Measurements from ENCODE around the gene LASP1NB.
A peak's percentile ranks its signal among the peaks of the same experiment; 100 is the strongest.

The LASP1NB gene

DNA sequence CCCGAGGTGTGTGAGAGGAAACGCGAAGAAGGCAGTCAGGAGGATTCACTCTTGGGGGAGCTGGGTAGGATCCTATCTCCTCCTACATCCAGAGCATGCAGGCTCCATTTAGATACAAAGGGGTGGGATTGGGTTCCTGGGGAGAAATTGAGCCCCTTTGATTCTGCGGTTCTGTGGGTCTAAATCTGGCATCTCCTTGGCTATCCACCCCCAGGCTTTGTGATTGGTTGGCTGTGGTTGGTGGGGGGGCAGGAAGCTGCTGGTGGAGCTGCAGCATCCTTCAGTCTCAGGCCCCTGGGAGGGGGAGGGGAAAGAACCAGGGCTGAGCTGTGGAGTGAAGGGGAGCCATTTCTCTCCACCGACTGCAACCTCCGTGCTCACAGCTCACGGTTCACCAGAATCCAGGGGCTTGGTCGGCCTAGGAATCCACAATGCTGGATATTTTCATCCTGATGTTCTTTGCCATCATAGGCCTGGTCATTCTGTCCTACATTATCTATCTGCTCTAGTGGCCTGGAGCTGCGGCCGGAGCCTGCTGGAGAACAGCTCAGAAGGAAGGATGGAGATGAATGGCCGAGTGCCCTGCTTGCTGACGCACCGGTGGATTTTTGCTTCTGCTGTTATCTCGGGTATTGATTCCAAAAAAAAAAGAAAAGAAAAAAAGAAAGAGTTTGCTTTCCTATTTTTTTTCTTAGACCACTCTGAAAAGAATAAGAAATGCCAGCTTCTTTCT lies at the start of gene LASP1NB:
TSS of gene LASP1NB (plus strand) at position 352 of the 733 bp plus-strand sequence.
- DNase-seq (ENCODE audit: low read depth in 4 of 4, low spot score in 3 of 4) = peak; percentile 46 to 65 (median 56)

DNA sequence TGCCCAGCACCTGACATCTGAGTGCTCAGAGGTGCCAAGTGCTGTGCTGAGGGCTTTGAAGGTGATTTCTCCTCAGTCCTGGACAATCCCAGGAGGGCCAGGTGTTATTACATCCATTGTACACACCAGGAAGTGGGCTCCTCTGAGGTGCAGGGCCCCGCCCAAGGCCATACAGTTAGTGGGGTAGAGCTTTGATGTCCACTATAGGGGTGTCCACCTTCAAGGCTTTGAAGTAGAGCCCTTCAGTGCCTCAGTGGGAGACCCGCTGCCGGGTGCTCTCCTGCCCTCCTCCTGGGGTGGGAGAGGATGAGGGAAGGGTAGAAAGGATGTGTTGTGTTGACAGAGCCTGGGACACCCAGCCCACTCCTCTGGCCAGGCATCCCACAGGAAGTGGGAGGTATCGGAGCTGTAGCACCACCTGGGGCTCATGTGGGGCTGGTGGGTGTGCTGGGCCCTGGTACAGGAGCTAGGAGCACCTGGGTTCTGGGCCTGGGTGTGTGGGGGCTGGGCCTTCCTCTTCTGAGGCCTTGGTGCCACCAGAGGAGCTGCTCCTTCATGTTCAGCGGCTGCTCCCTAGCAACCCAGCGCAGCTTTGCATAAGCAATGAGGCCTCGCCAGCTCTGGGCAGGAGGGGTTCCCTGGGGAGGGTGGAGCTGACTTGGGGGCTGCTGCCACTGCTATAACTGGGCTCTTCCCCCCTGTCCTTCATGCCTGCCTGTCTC lies 48.1 kb upstream of the LASP1NB start:
- no peak for DNase-seq (ENCODE audit: low read depth in 4 of 4, low spot score in 3 of 4)

DNA sequence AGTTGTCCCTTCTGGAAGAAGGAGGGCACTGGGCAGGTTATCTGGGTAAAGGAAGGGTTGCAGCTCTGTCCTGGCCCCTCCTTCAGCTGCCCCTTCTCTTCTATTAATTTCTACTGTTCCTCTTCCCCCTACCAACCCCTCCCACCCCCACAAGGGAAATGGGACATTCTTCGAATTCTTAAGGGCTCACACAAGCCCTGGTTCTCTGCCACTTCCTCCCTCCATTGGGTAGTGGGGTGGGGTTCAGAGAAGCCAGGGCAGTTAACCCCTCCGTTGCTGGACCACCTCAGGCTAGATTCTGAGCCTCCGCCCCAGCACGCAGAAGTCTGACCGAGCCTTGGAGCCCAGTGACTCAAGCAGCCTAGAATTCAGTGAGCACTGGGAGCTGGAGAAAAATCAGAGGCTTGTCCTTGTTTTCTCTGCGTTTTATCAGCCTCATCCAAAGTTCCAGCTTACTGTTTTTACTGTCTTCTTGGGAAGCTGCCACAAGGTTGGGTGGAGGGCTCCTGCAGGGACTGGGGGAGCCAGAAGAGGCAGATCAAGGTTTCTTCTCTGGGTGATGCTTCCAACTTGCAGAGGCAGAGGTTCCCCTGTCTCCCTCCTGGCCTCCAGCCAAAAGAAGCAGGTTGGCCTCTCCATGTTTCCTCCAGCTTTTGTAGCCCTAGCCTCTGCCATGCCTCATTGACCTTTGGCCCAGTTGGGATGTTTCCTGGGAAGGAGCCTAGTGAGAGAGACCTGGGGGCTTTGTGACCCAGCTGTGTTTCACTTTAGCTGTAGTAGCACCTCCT lies 45.3 kb upstream of the LASP1NB start:
- no peak for DNase-seq (ENCODE audit: low read depth in 4 of 4, low spot score in 3 of 4)

DNA sequence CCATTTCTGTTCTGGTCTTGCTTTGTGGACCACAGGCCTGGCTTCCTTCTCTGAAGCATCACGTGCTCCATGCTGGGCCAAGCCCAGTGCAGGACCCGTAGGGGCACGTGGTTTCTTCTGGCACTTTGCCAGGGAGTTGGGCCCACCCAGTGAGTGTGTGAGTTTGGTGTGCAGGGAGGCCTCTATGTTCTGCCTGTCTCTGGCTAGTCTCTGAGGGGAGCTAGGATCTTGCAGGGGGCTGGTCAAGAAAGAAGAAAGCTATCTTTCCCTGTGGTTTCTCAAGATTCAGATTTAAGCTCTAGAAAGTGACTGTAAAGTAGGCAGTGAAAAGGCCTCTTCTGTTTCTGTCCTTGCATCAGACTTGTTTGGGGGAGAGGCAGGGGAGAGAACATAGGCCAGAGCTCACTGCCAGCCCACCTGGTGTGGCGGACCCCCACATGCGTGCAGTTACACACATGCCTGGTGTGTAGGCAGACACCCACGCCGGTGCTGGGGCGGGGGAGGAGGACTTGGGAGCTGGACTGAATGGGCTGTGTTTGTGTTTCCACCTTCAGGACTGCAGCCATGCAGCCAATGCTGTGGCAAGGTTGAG lies 43.7 kb upstream of the LASP1NB start:
- DNase-seq (ENCODE audit: low read depth in 4 of 4, low spot score in 3 of 4) = peak in 1 of 4 donors; percentile 71

DNA sequence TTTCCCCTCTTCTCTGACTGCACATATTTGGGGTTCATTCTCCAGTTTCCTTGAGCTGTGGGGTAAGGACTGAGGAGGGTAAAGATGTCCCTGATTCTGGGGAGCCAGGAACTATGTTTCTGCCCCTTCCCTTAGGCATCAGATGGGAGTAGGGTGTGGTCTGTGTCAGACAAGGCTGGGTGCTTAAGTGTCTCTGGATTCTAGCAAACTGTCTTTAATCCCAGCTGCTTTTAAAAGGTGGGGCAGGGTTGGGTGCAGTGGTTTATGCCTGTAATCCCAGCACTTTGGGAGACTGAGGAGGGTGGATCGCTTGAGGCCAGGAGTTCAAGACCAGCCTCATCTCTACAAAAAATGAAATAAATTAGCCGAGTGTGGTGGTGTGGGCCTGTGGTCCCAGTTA lies 42.5 kb upstream of the LASP1NB start:
- no peak for DNase-seq (ENCODE audit: low read depth in 4 of 4, low spot score in 3 of 4)

DNA sequence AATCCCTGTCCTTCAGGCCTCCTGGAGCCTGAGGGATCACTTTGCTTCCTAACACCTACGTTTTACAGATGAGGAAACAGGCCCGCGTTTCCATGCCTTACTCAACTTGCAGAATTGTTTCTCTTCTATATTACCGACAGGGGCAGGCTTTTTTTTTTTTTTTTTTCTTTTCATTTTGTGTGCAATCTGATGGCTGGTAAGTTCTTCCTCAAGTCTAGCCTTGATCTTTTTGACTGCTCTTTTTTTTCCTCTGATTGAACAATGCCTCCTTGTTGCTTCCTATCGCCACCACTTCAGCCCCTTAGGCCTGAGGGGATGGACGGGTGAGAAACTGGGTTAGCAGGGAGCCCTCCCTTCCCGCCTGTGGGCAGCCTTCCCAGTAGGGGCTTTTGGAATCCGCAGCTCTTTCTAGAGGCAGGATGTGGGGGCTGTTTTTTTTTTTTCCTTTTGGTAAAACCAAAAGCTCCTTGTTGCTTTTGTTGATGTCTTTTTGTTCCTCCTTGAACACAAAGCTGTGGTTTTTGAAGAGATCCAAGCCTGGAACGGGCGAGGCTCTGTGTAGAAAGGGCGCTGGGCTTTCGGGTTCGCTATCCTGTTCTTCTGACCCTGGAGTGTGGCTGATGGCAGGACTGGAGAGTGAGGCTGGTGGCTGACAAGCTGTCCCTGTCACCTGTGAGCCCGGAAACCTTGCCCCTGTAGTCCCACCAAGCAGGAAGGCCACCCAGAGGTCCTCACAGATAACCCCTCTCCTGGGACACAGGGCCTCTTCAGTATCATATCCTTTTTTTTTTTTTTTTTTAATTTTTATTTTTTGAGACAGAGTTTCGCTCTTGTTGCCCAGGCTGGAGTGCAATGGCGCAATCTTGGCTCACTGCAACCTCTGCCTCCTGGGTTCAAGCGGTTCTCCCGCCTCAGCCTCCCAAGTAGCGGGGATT lies 41.6 kb upstream of the LASP1NB start:
- no peak for DNase-seq (ENCODE audit: low read depth in 4 of 4, low spot score in 3 of 4)

DNA sequence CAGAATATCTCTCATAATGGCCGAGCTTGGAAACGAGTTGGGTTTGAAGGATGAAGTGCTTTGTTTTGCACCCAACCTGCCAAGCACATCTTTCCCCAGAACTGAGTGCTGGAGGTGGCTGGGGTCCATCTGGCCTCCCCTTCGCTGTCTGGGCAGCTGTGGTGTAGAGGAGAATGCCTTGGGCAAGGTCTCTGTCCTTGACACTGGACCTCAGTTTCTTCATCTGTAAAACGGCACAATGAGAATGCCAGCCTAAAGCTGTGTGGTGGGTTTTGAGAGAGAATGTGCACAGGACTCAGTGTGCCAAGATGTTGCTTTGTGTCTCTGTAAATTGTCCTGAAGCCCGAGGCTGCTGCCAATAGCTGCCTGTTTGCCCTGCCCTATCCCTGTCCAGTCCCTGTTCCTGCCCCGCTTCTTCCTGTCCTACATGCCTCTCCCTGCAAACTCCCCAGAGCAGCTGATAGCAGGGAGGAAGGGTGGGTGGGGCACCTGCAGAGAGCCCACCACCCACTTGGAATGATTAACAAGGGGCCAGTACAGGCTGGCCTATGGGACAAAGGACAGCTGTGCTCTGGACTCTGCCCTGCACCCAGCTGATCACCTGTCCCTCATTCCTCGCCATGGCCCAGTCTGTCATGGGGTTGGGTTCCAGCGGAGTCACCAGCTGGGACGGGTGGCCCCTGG lies 40.2 kb upstream of the LASP1NB start:
- DNase-seq (ENCODE audit: low read depth in 4 of 4, low spot score in 3 of 4) = no peak

DNA sequence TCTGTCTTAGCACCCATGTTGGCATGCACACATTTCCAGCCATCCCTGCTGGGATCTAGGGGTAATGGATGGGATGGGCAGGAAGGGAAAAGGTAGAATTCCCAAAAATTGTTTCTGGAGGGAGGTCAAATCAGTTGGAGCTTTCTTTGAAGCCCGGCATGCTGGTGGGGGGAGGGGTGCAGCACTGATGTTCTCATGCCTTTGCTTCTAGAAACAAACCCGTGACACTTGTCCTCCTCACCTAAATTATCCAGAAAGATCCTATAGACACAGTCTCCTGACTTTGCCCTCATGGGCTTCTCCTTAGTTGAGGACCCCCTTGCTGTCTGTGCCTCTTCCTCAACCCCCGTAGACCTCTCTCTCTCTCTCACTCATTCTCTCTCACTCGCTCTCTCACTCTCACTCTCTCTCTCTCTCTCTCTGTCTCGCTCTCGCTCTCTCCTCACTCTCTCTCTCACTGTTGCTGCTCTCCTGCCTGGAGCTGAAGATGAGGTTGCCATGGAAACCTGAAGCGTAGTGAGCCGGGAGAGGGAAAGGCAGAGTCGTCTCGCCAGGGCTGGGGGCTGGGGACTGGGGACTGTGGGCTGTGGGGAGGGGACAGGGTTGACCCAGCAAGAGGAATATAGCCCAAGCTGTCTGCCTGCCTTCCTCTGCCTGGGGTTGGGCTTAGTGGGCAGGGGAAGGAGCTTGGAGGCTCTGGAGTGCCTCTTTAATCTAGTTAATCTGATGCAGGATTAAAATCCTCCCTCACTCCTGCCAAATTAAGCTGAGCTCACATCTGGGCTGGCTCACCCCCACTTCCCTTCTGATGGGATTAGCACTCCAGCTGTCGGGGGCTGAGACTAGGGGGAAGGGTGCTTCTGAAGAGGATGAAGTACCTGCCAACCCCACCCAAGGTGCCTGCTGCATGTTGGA lies 39.4 kb upstream of the LASP1NB start:
- no peak for DNase-seq (ENCODE audit: low read depth in 4 of 4, low spot score in 3 of 4)

DNA sequence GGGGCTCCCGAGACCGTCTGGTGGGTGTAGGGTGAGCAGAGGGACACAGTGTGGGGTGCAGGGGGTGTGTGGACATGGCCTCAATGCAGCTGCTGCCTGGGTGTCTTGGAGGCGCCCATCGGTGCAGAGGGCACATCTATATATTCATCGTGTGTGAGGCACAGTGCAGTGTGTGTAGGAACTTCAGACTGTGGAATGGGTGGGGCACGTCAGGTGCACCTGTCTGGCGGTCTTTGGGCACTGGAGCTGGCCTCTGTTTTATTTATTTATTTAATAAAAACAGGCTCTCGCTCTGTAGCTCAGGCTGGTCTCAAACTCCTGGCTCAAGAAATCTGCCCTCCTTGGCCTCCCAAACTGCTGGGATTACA lies 38.8 kb upstream of the LASP1NB start:
- DNase-seq (ENCODE audit: low read depth in 4 of 4, low spot score in 3 of 4) = no peak

DNA sequence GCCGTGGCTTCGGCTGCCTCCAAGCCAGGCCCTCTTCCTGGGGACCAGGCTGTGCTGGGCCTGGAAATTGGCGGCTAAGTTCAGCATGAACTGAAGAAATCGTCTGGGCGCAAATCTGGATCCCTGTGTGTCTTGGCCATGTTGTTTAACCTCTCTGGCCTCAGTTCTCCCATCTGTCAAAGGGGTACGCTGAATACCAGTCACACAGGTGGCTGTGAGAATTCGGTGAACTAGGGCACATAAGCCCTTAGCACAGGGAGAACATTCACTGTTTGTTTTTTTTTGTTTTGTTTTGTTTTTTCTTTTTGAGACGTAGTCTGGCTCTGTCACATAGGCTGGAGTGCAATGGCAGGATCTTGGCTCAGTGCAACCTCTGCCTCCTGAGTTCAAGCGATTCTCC lies 36.6 kb upstream of the LASP1NB start:
- DNase-seq (ENCODE audit: low read depth in 4 of 4, low spot score in 3 of 4) = no peak

DNA sequence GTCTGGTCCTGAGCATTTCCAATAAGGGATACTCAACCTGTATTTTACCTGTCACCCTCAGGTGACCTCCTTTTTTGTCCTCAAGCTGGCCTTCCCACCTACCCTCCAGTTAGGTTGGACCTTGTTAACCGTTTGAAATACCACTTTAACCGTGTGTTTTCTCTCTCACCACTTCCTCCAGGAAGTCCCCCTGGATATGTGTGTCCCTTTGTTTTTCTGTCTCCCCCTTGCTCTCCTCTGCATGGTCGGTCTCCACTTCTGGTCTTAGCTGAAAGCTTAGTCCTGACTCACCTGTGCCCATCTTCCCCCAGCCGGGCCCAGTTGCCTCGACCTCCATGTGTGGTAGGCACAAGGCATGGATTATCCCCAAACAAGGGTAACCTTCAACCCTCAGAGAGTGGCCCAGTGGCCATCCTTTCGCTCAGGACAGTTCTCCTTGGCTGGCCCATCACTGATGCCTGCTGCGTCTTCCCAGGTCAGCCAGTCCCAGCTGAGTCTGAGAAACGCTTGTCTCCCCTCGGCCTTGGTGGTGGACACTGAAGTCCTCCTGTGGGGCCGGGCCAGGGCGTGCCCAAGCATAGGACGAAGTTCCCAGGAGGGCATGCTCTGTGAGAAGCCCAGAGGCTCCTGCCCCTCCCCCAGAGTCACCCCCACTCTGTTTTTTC lies 35.5 kb upstream of the LASP1NB start:
- DNase-seq (ENCODE audit: low read depth in 4 of 4, low spot score in 3 of 4) = no peak

DNA sequence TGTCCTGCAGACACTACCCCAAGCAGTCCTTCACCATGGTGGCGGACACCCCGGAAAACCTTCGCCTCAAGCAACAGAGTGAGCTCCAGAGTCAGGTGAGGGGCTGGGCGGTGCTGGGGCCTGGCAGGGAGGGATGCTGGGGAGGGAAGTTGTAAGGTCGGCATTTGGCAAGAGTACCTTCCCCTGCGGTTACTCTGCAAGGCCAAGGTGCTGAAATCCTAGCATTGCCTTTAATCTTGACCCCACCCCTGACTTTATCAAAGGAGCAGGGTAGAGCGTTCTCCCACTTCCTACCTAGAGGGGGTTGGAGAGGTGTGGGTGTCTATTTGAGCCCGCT lies 35.0 kb upstream of the LASP1NB start:
- no peak for DNase-seq (ENCODE audit: low read depth in 4 of 4, low spot score in 3 of 4)

DNA sequence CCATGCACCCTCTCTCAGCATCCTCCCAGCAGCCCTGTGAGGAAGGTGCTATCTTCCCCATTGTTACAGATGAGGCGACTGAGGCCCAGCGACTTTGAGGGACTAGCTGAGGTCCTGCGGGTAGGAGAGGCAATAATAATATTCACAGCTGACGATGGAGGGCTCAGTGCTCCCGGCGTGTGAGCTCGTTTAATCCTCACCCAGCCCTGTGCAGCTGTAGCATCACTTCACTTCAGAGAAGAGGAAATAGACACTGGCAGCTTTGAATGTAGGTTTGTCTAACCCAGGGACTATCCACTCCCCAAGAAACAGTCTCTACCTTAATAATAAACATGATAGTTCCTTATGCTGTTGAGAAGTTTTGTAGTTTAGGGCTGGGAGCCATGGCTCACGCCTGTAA lies 34.0 kb upstream of the LASP1NB start:
- no peak for DNase-seq (ENCODE audit: low read depth in 4 of 4, low spot score in 3 of 4)

DNA sequence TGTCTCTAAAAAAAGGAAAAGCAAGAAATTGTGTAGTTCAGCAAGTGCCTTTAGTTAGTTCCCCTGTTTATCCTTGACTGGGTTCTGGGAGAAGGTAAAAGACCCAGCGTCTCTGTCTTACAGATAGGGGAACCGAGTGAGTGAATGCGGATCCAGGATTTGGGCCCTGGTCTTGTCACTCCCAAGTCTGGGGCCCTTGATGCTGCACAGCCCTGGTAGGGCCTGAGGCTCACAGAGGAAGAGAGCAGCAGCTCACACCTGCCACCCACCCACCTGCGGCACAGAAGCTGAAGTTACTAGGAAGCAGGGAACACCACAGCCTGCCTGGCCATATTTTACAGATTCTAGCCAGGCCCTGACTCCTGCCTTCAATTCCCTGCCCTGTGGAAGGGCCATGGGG lies 33.3 kb upstream of the LASP1NB start:
- no peak for DNase-seq (ENCODE audit: low read depth in 4 of 4, low spot score in 3 of 4)

DNA sequence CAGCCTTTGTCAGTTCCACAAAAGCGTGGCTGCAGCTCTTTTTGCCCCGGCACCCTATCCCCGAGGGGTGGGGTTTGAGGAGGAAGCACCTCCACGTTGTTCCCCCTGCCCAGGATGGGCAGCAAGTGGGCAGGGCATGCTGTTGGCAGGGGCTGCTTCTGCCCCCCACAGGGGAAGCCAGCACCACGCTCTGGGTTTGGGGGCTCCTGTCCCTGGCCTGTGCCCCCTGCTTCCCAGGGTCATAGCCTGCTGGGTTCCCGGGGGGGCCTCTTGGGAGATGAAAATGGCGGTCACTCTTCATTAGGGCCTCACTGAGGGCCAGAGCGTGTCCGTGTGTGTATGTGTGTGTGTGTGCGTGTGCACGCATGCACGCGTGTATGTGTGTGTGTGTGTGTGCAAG lies 32.8 kb upstream of the LASP1NB start:
- no peak for DNase-seq (ENCODE audit: low read depth in 4 of 4, low spot score in 3 of 4)

DNA sequence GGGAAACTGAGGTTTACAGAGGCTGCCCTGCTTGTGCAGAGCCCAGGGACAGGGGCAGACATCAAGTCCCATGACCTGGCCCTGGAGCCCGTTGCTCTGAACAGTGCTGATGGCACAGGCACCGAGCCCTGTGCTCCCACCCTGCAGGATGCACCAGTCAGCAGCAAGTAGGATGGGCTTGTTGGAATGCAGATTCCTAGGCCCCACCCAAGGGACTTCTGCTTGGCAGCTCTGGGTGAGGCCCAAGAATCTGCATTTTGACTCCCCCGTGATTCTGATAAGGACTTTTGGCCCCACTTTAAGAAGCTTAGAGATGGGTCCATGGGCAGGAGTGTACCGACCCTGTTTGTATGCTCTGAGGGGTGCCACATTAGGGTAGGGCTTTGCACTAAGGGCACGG lies 32.3 kb upstream of the LASP1NB start:
- DNase-seq (ENCODE audit: low read depth in 4 of 4, low spot score in 3 of 4) = no peak

DNA sequence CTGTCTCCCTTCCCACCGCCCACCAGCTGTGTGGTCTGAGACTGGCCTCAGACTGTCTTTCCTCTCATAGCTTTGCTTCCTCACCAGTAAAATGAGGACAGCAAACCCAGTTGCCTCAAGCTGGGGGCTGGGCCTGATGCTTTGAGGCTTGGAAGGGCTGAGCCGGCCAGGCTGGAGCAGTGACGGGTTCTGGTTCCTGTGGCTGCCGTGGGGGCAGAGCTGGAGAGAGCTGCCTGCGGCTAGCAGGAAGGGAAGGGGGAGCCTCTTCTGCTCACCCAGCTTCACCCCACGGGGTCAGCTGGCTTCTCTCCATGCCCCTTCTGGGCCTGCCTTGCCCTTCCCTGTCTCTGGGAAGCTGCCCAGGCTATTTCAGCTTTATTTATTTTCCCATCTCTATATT lies 31.8 kb upstream of the LASP1NB start:
- DNase-seq (ENCODE audit: low read depth in 4 of 4, low spot score in 3 of 4) = no peak

DNA sequence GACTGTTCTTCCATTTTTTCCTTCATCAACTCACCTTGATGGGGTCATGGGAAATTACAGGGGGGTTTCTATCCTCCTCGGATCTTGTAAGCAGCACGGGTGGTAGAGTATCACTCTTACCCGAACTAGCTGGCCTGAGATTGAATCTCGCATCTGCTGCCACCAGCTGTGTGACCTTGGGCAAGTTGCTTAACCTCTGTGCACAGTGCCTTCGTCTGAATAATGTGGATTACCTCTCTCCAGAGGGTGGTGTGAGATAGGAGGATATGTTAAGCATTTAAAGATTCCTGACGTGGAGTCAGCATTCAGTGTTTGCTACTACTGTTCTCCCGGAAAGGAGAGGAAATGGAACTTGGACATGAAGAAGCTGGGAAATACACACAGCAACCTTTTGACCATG lies 31.1 kb upstream of the LASP1NB start:
- DNase-seq (ENCODE audit: low read depth in 4 of 4, low spot score in 3 of 4) = no peak

Data from left renal pelvis (tissue), 4 donors.